ENCODE measurements around the gene FGF21.
A peak's percentile ranks its signal among the peaks of the same experiment; 100 is the strongest.
"Not testable (repeated sequence)": the region's sequence is repeated elsewhere in the genome, so short reads cannot be mapped to it uniquely, and the experiment has no call there.

The FGF21 gene

GRCh38 chr19:48787331-48787730, 32.0 kb downstream of the FGF21 start:
- not testable (repeated sequence) for DNase-seq (ENCODE audit: low read depth)

DNA sequence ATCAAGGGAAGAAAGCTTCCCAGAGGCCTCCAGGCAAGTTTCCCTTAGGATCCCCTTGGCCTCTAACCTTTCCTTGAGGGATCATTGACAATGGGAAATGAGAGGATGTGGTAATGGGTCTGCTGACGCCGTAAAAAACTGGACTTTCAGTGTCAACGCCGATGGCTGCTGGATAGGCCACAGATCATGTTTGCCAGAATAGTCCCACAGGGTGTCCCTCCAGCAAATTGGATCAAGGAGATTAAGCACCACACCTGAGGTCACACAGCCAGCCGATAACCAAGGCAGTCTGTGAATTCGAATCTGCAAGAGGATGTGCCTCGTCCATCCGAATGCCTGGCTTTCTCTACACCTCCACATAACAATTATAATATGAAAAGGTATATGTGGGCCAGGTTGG, 37.9 kb downstream of the FGF21 start:
- no peak for DNase-seq (ENCODE audit: low read depth)

GRCh38 chr19:48794291-48794690, 39.0 kb downstream of the FGF21 start:
- no peak for DNase-seq (ENCODE audit: low read depth)

GRCh38 chr19:48795055-48795684, 39.8 kb downstream of the FGF21 start:
- peak; percentile 95 for DNase-seq (ENCODE audit: low read depth)

GRCh38 chr19:48795685-48796070, 40.4 kb downstream of the FGF21 start:
- DNase-seq (ENCODE audit: low read depth) = no peak

DNA sequence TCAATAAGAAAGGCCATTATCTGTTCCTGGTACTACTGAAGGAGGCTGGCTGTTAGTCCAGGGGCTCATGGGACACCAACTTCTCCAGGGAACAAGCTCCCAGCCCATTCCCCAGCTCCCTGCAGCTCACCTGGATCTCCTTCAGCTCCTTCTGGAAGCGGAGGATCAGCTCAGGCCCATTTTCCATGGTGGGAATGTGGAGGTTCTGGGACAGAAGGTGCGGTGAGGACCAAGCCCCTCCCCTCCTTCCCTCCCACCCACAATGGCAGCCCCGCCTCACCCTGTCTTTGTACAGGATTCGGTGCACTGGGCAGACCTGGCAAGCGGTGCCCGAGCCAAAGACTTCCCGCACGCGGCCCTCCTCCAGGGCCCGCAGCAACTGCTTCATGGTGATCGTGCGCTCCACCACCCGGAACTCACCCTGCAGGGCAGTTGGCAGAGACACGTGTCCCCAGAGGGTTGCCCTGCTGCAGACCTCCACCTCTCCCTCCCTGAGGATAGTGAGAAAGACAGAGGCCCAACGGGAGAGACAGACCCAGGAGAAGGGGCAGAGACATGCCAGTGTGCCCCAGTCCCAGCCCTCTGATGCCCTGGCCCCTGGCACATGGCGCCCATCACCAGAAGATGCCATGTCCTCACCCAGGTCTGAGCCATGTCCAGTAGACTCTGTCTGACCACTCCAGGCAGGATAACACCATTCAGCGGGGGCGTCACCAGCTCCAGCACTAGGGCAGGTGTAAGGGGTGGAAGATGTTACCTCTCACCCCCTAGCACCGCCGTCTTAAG, 41.2 kb downstream of the FGF21 start:
- no peak for DNase-seq (ENCODE audit: low read depth)

GRCh38 chr19:48797103-48797502, 41.8 kb downstream of the FGF21 start:
- DNase-seq (ENCODE audit: low read depth) = no peak

- peak; percentile 53 for DNase-seq (ENCODE audit: low read depth)
These were observed 43.6 kb downstream of the FGF21 start for GRCh38 chr19:48798937-48799336.

DNA sequence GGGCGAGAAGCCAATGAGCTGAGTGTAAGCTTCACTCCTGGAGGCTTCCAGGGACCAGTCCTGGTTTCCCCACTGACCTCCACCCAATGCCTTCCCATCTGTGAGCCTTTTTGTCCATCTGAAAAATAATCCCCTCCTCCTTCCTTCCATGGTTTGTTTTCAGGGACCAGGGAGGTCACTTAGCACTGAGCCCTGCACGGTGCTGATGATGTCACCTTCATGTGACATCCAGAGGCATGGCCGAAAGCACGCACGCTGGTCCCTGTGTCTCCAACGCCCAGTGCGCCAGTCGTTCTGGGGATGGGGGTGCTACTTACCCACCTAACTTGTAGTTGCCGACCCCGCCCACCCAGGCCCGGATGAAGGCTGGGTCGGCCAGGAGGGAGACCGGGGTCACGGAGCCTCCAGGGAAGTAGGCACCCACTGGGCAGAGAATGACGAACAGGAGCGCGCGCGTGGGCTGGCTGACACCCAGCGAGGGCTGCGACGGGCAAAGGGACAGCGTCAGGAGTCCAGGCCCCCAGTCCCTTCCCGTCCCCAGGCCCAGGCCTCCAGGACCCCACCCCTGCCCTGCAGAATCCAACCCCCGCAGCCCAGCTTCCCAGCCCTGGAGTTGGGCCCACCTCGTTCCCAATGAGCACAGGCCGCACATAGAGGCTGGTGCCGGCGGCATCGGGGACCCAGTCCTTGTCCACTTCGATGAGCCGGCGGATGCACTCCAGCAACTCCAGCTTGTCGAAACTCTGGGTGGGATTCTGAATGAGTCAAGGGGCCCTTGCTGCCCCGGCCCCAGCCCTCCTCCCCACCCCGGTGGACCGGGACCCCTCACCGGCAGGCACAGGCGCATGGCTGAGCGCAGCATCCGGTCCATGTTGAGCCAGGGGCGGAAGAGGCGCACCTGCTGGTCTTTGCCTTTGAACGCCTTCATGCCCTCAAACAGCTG, 44.3 kb downstream of the FGF21 start:
- DNase-seq (ENCODE audit: low read depth) = no peak

- DNase-seq (ENCODE audit: low read depth) = no peak
These were observed 47.3 kb downstream of the FGF21 start for GRCh38 chr19:48802623-48803022.

GRCh38 chr19:48804496-48804895, 49.2 kb downstream of the FGF21 start:
- DNase-seq (ENCODE audit: low read depth) = no peak

GRCh38 chr19:48805452-48805851, 50.1 kb downstream of the FGF21 start:
- DNase-seq (ENCODE audit: low read depth) = no peak

GRCh38 chr19:48806518-48806817, 51.1 kb downstream of the FGF21 start:
- DNase-seq (ENCODE audit: low read depth) = peak; percentile 69

- DNase-seq (ENCODE audit: low read depth) = no peak
These were observed 51.7 kb downstream of the FGF21 start for GRCh38 chr19:48806818-48807589.

- no peak for DNase-seq (ENCODE audit: low read depth)
These were observed 52.4 kb downstream of the FGF21 start for GRCh38 chr19:48807590-48808308.
